Cerebellar nuclear complex (tissue), 1 donor: ENCODE data around the gene MYO1E.
"Not testable (repeated sequence)": the region's sequence is repeated elsewhere in the genome, so short reads cannot be mapped to it uniquely, and the experiment has no call there.

Experiments used
- DNase-seq, 2 experiments: peaks; one replicate each; lab custom pipeline; 2025; lab: John Stamatoyannopoulos, UW

The MYO1E gene

DNA sequence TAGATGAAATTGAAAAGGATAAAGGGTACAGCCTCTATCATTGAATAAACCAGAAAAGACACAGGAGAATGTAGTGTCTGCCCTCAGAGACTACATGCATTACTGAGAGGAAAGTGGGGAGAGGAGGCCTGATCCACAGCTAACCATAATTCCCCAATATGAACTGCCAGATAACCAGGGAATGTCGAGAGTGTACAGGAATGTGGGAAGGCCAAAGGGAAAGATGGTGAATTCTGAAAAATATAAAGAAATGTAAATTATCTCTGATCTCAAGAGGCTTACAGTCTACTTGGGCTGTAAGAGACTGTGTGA is 22.3 kb downstream of the MYO1E start:
- no peak for DNase-seq

DNA sequence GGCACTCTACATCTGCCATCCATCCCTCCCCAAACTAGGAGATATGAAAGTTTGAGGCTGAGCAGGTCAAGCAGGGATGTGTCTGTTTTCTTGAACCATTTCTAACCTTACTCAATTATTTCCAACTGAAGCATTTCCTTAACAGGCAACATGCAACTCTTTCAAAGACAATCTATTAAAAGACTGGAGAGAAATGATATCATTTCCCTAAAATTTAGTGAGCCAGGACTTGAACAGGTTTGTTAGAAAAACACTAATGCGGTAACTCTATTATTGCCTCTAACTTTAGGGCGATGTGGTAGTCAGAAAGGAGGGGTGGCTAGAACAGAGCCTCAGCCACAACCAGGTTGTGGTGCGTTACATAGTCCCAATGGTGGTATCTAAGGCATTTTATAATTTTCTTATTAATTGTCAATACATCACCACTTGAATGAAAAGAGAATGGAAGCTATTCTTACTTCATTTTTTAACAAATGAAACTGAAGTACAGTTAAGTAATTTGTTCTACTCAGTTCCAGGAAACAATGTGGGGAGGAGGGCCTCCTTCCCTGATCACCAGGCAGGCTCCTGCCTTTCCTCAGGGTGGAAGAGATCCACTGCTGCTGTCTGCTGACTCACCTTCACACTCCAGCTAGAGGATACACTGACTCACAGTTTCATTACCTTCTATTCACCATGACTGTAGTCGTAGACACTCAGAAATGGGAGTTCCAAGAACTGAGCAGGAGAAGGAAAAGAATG is 22.8 kb downstream of the MYO1E start:
- DNase-seq, result no peak

DNA sequence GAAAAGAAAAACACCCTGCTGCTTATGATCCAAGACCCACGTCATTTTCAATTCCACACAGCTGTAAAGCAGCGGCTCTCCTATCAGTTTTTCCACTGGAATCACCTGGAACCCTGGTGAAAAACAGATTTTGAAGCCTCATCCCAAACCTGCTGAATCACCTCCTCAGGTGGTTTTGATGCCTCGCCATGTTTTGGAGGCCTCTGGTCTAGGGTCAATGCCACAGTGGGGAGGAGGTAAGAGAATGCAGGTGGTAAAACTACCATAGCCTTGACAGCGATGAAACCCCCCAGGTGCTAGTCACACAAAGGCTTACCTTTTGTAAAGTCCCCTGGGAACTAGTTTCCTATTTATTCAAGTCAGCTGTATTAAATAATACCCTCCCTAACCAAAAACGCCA is 24.8 kb downstream of the MYO1E start:
- DNase-seq, result no peak

DNA sequence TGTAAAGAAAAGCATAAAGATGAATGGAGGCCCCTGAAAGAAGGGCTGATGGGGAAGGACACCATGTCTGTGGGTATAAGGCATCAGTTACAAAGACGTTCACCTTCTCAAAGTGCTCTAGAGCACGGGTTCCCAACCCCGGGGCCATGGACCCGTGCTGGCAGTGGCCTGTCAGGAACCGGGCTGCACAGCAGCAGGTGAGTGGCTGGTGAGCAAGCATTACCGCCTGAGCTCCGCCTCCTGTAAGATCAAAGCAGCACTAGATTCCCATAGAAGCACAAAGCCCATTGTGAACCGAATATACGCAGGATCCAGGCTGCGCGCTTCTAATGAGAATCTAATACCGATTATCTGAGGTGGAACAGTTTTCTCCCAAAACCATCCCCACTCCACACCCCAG is 25.7 kb downstream of the MYO1E start:
- no peak for DNase-seq

DNA sequence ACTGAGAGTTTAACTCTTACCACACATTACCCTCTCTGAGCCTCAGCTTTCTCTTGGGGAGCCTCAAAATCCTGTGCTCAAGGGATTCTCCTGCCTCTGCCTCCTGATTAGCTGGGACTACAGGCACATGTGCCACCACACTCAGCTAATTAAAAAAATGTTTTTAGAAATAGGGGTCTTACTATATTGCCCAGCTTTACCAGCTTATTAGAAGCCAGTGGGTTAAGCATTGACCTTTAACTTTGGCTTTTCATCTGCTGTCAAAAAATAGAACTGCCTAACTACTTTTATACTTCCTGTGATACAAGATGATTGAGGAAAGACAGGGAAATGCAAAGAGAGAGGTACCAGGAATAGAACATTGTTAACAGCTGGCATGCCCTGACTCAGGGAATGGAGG is 27.3 kb downstream of the MYO1E start:
- no peak for DNase-seq

DNA sequence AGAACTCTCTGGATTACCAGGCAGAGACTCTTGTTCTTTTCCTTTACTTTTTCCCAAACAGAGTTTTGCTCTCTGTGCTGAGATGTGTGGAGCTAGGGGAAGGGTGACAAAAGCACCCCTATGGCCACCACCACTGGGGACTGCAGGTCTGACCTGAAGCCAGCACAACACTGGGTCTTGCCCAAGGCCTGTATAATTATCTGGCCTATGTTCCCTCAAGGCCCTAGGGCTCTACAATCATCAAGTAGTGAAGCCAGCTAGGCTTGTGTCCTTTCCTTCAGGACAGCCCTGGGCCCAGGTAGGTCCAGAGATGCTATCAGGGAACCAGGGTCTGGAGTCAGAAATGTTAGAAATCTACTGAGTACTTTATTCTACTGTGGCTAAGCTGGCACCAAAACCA is 28.4 kb downstream of the MYO1E start:
- DNase-seq, result no peak

DNA sequence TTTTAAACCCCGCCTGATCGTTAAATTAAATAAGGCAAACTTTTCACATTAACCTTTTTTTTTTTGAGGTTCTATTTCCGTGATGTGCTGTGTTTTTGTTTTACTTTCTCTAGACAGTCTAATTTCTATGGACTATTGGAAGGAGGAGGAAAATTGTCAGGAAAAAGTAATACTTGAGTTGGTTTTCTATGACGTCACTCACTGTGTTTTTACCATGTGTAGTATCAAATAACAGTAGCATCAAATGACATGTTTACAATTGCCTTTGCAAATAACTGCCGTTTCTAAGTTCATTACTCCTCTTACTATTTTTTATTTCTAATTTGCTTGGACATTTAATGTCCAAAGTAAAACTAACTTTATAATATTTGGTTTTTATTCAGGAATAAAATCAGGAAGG is 32.3 kb downstream of the MYO1E start:
- no peak for DNase-seq

DNA sequence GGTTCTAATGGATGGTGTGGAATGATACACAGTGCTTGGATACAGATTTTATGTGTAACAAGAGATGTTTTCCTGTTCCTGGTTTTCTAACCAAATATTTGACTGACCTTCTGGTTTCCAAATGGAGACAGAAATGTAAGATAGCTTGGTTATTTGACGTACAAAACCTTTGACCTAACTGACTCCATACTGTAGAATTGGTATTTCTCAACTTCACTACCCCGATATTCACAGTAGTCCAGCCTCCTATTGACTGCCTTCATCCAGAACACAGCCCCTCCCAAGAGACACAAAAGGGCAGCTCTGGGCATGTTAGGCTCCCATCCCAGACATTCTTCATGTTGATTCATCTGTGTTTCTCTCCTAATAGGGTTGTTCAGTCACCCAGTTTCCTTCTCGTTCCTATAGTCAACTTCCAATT is 33.4 kb downstream of the MYO1E start:
- no peak for DNase-seq

DNA sequence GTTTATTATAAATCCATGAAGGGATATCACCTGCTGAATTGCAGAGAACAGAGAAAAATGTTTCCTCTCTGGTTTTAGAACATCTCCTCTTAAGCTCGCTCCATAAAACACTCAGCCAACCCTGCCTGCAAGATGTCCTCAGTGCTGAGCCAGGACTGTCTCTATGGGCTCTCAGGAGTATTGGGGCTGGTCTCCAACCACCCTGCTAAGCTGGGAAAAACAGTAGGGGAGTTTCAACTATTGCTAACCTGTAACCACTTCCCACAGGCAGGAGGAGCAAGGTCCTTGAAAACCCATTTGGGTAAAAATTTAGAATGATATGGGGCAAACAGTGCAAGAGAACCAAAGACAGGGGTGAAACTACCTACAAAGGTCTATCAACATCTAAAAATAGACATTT is 34.3 kb downstream of the MYO1E start:
- no peak for DNase-seq

DNA sequence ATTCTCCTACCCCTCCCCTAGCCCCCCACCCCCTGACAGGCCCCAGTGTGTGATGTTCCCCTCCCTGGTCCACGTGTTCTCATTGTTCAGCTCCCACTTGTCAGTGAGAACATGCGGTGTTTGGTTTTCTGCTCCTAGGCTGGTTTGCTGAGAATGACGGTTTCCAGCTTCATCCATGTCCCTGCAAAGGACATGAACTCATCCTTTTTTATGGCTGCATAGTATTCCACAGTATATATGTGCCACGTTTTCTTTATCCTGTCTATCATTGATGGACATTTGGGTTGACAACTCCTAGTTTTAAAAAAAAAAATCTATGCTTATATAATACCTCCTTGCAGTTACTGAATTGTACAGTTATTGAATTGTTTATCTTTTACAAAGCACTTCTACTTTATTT is 35.9 kb downstream of the MYO1E start:
- DNase-seq, result not testable (repeated sequence)

DNA sequence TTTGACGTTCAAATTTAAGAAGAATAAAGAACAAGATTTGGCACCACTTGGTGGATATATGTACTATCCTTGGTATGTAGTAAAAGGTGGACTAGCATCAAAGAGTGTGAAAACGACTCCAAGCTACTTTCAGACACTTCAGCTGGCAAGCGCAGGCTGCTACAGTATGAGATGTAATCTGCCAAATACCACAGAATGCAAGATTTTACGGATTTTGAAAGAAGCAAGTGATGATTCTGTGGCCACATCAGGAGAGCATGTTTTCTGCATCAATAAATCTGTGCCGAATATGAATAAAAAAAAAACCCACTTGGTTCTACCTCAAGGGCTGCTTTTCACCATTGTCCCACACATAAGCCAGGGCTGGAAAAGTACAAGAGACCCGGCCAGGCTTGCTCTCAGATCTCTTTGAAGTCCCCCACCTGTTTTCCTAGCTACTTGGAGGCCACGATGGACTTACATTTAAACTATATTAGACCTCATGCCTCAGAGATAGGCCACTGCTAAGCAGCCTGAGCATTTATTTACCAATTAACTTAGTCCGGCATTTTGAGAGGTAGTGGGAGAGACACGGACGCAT is 37.4 kb downstream of the MYO1E start:
- DNase-seq, result no peak

DNA sequence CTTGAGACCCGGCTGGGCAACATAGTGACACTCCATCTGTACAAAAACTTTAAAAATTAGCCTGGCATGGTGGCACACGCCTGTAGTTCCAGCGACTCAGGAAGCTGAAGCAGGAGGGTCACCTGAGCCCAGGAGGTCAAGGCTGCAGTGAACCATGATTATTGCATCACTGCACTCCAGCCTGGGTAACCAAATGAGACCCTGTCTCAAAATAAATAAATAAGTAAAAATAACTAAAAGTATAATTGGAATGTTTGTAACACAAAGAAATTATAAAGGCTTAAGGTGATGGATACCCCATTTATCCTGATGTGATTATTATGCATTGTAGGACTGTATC is 38.6 kb downstream of the MYO1E start:
- DNase-seq, result no peak

DNA sequence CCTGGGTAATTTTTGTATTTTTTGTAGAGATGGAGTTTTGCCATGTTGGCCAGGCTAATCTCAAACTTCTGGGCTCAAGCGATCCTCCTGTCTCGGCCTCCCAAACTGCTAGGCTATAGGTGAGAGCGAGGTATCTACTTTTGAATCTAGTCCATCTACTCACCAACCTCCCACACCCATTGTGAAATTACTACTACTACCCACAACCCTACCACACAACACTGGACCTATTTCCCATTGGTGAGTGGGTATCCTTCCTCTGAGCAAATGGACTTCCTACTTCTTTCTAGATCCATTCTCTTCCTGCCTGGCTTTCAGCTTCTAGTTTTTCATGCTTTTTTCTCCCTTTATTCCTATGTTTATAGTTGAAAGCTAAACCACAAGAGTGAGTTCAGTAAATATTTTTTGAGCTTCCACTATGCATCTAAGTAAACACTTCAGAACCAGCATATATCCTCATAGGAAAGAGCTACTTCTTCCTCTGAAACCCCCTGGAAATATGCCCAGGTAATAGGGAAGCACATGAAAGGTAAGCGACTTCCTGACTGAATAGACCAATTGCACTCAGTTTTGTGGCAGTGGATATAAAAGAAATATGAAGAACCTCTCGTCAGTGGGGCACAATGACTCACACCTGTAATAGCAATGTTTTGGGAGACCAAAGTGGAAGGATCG is 39.1 kb downstream of the MYO1E start:
- no peak for DNase-seq

DNA sequence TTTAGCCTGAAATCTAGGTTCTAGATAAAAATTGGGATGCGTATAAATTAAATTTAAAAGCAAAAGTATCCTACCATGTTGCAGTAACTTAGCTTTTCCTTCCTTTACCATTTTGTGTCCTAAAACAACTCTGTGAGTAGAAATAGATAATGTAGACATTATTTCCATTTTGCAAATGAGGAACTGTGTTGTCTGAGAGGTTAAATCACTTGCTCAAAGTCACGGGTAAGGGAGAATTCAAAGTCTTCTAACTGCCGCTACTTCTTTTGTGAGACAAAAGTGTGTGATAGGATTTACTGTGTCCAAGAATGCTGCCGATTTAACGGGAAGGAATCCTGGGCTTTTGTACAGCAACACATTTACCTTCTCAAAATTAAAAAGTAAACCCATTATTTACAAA is 40.7 kb downstream of the MYO1E start:
- DNase-seq, result no peak

DNA sequence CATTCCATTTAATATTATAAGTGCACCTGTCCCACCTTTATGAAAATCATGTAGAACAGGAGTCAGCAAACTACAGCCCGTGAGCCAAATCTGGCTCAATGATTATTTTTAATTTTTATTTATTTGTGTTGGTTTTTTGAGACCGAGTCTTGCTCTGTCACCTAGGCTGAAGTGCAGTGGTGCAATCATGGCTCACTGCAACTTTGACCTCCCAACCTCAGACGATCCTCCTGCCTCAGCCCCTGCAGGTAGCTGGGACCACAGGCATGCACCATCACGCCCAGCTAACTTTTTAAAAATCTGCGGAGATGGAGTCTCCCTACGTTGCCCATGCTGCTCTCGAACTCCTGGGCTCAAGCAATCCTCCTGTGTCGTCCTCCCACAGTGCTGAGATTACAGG is 42.0 kb downstream of the MYO1E start:
- no peak for DNase-seq

DNA sequence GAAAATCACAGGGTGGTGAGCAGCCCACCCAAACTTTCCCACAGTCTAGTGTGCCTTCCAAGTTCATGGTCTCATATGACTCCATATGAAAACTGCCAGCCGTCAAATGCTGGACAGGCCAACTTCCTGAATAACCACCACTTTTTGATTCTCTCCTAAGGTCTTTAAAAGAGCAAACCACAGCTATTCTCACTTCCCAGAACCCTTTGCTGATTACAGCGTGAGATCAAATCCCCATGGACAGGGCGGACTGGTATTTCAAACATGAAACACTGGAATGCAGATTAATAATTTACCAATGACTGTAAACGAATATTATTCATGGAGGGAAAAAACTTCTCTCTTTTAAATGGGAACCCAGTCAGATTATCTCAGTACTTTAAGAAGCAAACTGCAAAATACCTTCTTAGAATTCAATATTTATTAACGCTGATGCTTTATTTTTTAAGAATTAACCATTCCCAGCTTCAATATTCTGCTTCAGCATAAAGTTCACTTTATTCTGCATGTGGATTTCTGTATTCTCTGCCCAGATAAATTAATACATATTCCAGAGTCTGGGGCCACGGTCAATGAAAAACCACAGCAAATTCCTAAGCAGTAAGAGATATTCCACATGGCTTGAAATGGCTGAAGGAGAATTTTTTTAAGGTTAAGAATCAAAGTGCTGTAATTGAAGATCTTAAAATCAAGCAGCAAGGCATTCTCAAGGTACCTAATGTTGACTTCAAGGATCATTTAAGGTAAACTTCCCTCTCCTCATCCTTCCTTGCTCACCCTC is 42.9 kb downstream of the MYO1E start:
- DNase-seq, result no peak

DNA sequence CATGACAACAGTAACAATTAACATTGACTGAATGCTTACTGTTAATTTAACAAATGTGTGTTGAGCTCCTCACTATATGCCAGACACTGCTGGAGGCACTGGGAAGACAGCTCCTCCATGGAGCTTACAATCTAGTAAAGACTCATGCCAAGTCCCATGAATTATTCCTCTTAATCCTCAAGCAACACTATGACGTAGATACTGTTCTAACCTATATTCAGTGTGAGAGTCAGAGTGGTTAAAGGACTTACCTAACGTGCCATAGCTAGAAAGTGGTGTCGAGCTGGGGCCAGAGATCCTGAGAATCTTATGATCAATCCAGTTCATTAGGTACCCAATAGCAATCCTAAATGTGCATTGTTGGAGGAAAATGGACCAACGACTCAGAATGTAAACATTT is 43.6 kb downstream of the MYO1E start:
- no peak for DNase-seq

DNA sequence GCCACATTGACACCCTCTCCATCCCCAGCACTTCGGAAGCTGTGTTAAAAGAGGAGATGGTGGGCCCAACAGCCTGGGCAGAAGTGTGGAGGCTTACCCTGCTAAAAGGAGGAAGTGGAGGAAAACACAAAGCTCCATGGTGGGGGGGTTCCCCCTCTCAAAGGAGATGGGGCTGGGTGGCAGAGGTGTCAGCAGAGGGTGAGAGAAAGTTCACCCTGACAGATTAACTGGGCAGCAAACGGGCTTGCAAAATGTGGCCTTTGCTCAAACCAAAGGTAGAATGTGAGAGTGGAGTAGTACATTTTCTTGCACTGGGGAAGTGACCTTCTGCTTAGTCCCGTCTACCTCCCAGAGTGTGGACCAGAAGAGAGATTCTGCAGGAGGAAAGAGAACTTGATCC is 44.7 kb downstream of the MYO1E start:
- no peak for DNase-seq

DNA sequence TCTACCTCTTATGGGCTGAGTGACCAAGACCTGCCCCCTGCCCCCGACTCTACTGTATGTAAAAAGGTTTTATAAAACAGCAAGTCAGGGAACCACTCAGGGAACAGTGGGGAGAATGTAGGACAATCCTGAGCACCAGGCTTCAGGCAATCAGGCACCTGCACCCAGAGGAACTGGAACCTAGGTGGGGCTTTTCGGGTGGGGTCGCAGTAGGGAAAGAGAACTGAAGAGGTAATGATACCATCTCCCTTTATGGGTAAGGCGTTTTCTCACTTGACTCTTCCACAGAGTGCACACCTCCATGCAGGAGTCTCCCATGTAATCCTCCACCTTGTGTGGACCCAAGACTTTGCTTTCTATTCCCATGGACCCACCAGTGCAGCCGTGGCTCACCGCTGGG is 45.8 kb downstream of the MYO1E start:
- no peak for DNase-seq

DNA sequence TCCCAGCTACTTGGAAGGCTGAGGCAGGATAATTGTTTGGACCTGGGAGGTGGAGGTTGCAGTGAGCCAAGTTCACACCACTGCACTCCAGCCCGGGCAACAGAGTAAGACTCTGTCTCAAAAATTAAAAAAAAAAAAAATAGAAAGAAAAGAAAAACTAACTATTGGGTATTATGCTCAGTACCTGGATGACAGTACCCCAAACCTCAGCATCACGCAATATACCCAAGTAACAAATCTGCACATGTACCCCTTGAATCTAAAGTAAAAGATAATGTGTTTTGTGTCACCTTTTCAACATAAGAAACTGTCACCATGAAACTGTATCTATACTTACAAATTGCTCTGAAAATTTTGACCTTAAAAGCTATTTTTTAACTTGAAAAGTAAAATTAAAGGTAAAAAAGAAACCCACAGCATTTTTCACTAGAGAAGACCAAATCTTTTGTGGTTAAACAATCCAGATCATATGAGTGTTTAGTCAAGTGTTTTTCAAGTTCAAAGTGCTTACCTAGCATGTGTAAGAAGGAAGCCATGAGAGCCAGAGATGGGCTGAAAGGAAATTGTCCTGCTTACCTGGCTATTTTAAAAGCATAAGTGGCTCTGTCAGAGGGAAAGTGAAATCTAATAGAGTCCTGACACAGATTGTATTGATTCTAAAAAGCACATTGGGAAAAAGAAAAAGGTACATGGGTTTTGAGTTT is 50.5 kb downstream of the MYO1E start:
- DNase-seq, result no peak

DNA sequence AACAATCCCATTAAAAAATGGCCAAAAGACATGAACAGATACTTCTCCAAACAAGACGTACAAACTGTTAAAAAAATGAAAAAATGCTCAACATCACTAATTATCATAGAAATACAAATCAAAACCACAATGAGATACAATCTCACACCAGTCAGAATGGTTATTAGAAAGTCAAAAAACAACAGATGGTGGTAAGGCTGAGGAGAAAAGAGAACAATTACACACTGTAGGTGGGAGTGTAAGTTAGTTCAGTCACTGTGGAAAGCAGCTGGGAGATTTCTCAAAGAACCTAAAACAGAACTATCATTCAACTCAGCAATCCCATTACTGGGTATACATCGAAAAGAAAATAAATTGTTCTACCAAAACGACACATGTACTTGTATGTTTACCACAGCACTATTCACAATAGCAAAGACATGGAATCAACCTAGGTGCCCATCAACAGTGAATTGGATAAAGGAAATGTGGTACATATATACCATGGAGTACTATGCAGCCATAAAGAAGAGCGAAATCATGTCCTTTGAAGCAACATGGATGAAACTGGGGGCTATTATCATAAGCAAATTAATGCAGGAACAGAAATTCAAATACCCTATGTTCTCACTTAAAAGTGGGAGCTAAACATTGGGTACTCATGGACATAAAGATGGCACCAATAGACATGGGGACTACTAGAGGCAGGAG is 51.5 kb downstream of the MYO1E start:
- no peak for DNase-seq

DNA sequence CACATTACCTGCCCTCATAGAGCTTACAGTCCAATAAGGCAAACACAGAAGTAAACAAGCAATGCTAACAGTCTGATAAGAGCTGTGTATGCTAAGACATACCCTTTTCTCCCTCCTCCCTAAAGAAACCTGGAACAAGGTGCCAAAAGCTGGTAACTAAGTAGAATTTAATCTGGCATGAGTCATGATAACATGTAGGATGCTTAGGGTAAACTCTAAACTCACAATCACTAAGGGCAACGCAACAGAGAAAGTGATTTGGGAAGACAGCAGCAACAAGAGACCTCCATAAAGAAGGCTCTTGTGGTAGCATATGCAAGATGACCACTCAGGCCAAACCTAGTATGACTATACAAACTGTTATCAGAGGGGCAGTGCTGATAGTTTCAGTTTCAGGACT is 55.5 kb downstream of the MYO1E start:
- no peak for DNase-seq
